SK-N-SH treated with all-trans-retinoic acid at 6 μM for 48 hours (cell line): ENCODE measurements around the gene USH2A.

ENCODE experiments used
- ATAC-seq: fragments of 200-7000 bp; cut with Tn5 transposase; 3 replicates; pipeline ENCODE4 v1.9.1; 2020; ENCODE audit warnings: mild to moderate bottlenecking, moderate library complexity
- ARNTL ChIP-seq: fragments of 450-650 bp; formaldehyde crosslinking; IDR thresholded peaks from 2 replicates; pipeline ENCODE4 v1.5.0; 2020; ENCODE audit warnings: low read depth, mild to moderate bottlenecking, moderate library complexity, borderline replicate concordance
- BACH2 ChIP-seq: fragments of 250-450 bp; sonication (Bioruptor Pico); IDR thresholded peaks from 2 replicates; pipeline ENCODE4 v1.9.0; 2021; ENCODE audit warnings: mild to moderate bottlenecking, borderline replicate concordance
- CSDC2 ChIP-seq: fragments of 250-450 bp; sonication (Bioruptor Pico); IDR thresholded peaks from 2 replicates; pipeline ENCODE4 v1.5.0; 2020; ENCODE audit warnings: mild to moderate bottlenecking, moderate library complexity
- ESRRG ChIP-seq: fragments of 250-450 bp; sonication (Bioruptor Pico); IDR thresholded peaks from 2 replicates; pipeline ENCODE4 v1.6.1; 2021; ENCODE audit warnings: mild to moderate bottlenecking
- ISL1 ChIP-seq: fragments of 250-450 bp; sonication (Bioruptor Pico); IDR thresholded peaks from 2 replicates; pipeline ENCODE4 v2.1.2; 2022; ENCODE audit warnings: mild to moderate bottlenecking, moderate library complexity
- OSR1 ChIP-seq: fragments of 250-450 bp; sonication (Bioruptor Pico); IDR thresholded peaks from 2 replicates; pipeline ENCODE4 v1.8.0; 2022; ENCODE audit warnings: moderate library complexity, mild to moderate bottlenecking, inconsistent platforms
- PPARA ChIP-seq: fragments of 250-450 bp; sonication (Bioruptor Pico); IDR thresholded peaks from 2 replicates; pipeline ENCODE4 v1.5.0; 2020; ENCODE audit warnings: mild to moderate bottlenecking, borderline replicate concordance
- RARB ChIP-seq: fragments of 250-450 bp; sonication (Bioruptor Pico); IDR thresholded peaks from 2 replicates; pipeline ENCODE4 v1.8.0; 2021; ENCODE audit warnings: mild to moderate bottlenecking, moderate library complexity
- SNAI2 ChIP-seq: fragments of 250-450 bp; sonication (Bioruptor Pico); IDR thresholded peaks from 2 replicates; pipeline ENCODE4 v1.5.0; 2020; ENCODE audit warnings: mild to moderate bottlenecking, moderate library complexity
- TOX ChIP-seq: fragments of 250-450 bp; sonication (Bioruptor Pico); IDR thresholded peaks from 2 replicates; pipeline ENCODE4 v1.8.0; 2021; ENCODE audit warnings: mild to moderate bottlenecking, moderate library complexity, borderline replicate concordance
- ZC3H10 ChIP-seq: fragments of 250-450 bp; sonication (Bioruptor Pico); IDR thresholded peaks from 2 replicates; pipeline ENCODE4 v1.5.1; 2021; ENCODE audit warnings: mild to moderate bottlenecking, moderate library complexity
- ZFP3 ChIP-seq: fragments of 250-450 bp; sonication (Bioruptor Pico); IDR thresholded peaks from 2 replicates; pipeline ENCODE4 v1.5.0; 2020; ENCODE audit warnings: mild to moderate bottlenecking, moderate library complexity
- ZFP30 ChIP-seq: fragments of 450-650 bp; formaldehyde crosslinking; IDR thresholded peaks from 2 replicates; pipeline ENCODE4 v1.5.0; 2022; ENCODE audit warnings: mild to moderate bottlenecking, moderate library complexity
- ZNF8 ChIP-seq: fragments of 450-650 bp; formaldehyde crosslinking; IDR thresholded peaks from 2 replicates; pipeline ENCODE4 v1.5.0; 2020; ENCODE audit warnings: mild to moderate bottlenecking, moderate library complexity
- TF ChIP-seq, protein P1 (sequence below): fragments of 250-450 bp; sonication (Bioruptor Pico); IDR thresholded peaks from 2 replicates; pipeline ENCODE4 v1.5.1; 2020; ENCODE audit warnings: low read depth, mild to moderate bottlenecking, moderate library complexity
- TF ChIP-seq, protein P2 (sequence below): fragments of 250-450 bp; sonication (Bioruptor Pico); IDR thresholded peaks from 2 replicates; pipeline ENCODE4 v1.8.0; 2020; ENCODE audit warnings: mild to moderate bottlenecking, moderate library complexity, borderline replicate concordance
- TF ChIP-seq, protein P3 (sequence below): fragments of 250-450 bp; sonication (Bioruptor Pico); IDR thresholded peaks from 2 replicates; pipeline ENCODE4 v1.5.0; 2020; ENCODE audit warnings: mild to moderate bottlenecking, moderate library complexity
- TF ChIP-seq, protein P4 (sequence below): fragments of 250-450 bp; sonication (Bioruptor Pico); IDR thresholded peaks from 2 replicates; pipeline ENCODE4 v1.8.0; 2021; ENCODE audit warnings: low read depth, mild to moderate bottlenecking, moderate library complexity, borderline replicate concordance
- TF ChIP-seq, protein P5 (sequence below): fragments of 250-450 bp; sonication (Bioruptor Pico); IDR thresholded peaks from 2 replicates; pipeline ENCODE4 v1.5.1; 2021; ENCODE audit warnings: mild to moderate bottlenecking, moderate library complexity

The USH2A gene

DNA sequence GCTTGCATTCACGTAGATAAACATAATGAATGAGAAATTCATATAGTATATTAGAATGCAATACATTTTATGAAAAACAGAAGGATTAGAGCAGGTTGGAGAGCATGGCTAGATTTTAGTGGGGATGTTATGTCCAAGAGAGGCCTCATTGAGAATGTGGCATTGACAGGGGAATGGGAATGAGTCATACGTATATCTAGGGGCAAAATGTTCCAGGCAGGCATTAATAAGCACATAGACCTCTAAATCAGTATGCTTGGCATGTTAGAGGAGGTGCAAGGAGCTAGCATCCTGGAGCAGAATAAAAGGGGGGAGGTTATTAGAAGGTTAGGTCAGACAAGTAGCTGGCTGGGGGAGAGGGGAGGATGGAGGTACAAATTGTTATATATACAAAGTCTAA lies 93.0 kb downstream of the USH2A start:
- TF ChIP-seq RARB (CRISPR knock-in tag) = no peak
- no peak for TF ChIP-seq BACH2 (CRISPR knock-in tag)
- TF ChIP-seq ZFP3 (CRISPR knock-in tag) = no peak
- no peak for TF ChIP-seq OSR1
- peak; percentile 67; the same call in 1 of the 2 replicates for TF ChIP-seq TOX (CRISPR knock-in tag)
- TF ChIP-seq, protein P1, sequence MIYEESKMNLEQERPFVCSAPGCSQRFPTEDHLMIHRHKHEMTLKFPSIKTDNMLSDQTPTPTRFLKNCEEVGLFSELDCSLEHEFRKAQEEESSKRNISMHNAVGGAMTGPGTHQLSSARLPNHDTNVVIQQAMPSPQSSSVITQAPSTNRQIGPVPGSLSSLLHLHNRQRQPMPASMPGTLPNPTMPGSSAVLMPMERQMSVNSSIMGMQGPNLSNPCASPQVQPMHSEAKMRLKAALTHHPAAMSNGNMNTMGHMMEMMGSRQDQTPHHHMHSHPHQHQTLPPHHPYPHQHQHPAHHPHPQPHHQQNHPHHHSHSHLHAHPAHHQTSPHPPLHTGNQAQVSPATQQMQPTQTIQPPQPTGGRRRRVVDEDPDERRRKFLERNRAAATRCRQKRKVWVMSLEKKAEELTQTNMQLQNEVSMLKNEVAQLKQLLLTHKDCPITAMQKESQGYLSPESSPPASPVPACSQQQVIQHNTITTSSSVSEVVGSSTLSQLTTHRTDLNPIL = no peak
- no peak for TF ChIP-seq PPARA (CRISPR knock-in tag)
- peak; percentile 89 for ATAC-seq

DNA sequence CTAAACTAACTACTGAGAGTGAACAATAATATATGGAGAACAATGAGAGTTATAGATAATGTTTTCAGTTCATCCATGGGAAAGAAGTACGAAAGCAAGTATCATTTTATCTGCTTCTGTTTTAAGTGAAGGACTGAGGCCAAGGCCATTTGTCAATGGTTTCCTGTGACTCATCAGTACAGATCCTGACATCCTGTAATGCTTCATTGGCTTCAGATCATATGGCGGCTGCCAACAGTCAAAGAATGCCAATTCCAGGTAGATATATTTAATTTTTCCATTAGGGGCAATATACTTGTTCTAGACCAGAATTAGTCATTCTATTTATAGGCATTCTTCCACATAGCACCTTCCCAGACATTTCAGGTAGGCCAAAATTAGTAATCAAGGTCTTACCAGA lies 97.3 kb downstream of the USH2A start:
- no peak for TF ChIP-seq ZNF8
- no peak for TF ChIP-seq ESRRG
- peak; percentile 60; the same call in 1 of the 2 replicates for TF ChIP-seq ZC3H10 (CRISPR knock-in tag)
- no peak for TF ChIP-seq ZFP3 (CRISPR knock-in tag)
- peak; percentile 42; the same call in 1 of the 2 replicates for TF ChIP-seq RARB (CRISPR knock-in tag)
- TF ChIP-seq CSDC2 = no peak
- no peak; the same call in 1 of the 2 replicates for TF ChIP-seq ISL1 (CRISPR knock-in tag)
- TF ChIP-seq TOX (CRISPR knock-in tag) = peak; percentile 93
- TF ChIP-seq, protein P2, sequence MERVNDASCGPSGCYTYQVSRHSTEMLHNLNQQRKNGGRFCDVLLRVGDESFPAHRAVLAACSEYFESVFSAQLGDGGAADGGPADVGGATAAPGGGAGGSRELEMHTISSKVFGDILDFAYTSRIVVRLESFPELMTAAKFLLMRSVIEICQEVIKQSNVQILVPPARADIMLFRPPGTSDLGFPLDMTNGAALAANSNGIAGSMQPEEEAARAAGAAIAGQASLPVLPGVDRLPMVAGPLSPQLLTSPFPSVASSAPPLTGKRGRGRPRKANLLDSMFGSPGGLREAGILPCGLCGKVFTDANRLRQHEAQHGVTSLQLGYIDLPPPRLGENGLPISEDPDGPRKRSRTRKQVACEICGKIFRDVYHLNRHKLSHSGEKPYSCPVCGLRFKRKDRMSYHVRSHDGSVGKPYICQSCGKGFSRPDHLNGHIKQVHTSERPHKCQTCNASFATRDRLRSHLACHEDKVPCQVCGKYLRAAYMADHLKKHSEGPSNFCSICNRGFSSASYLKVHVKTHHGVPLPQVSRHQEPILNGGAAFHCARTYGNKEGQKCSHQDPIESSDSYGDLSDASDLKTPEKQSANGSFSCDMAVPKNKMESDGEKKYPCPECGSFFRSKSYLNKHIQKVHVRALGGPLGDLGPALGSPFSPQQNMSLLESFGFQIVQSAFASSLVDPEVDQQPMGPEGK (CRISPR knock-in tag) = no peak
- TF ChIP-seq ARNTL (CRISPR knock-in tag) = no peak
- TF ChIP-seq, protein P3, sequence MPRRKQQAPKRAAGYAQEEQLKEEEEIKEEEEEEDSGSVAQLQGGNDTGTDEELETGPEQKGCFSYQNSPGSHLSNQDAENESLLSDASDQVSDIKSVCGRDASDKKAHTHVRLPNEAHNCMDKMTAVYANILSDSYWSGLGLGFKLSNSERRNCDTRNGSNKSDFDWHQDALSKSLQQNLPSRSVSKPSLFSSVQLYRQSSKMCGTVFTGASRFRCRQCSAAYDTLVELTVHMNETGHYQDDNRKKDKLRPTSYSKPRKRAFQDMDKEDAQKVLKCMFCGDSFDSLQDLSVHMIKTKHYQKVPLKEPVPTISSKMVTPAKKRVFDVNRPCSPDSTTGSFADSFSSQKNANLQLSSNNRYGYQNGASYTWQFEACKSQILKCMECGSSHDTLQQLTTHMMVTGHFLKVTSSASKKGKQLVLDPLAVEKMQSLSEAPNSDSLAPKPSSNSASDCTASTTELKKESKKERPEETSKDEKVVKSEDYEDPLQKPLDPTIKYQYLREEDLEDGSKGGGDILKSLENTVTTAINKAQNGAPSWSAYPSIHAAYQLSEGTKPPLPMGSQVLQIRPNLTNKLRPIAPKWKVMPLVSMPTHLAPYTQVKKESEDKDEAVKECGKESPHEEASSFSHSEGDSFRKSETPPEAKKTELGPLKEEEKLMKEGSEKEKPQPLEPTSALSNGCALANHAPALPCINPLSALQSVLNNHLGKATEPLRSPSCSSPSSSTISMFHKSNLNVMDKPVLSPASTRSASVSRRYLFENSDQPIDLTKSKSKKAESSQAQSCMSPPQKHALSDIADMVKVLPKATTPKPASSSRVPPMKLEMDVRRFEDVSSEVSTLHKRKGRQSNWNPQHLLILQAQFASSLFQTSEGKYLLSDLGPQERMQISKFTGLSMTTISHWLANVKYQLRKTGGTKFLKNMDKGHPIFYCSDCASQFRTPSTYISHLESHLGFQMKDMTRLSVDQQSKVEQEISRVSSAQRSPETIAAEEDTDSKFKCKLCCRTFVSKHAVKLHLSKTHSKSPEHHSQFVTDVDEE = no peak
- TF ChIP-seq ZFP30 (CRISPR knock-in tag) = no peak
- TF ChIP-seq, protein P1 = no peak
- TF ChIP-seq, protein P4, sequence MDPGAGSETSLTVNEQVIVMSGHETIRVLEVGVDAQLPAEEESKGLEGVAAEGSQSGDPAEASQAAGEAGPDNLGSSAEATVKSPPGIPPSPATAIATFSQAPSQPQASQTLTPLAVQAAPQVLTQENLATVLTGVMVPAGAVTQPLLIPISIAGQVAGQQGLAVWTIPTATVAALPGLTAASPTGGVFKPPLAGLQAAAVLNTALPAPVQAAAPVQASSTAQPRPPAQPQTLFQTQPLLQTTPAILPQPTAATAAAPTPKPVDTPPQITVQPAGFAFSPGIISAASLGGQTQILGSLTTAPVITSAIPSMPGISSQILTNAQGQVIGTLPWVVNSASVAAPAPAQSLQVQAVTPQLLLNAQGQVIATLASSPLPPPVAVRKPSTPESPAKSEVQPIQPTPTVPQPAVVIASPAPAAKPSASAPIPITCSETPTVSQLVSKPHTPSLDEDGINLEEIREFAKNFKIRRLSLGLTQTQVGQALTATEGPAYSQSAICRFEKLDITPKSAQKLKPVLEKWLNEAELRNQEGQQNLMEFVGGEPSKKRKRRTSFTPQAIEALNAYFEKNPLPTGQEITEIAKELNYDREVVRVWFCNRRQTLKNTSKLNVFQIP (CRISPR knock-in tag) = no peak; the same call in 1 of the 2 replicates
- TF ChIP-seq SNAI2 (CRISPR knock-in tag) = no peak
- TF ChIP-seq, protein P5, sequence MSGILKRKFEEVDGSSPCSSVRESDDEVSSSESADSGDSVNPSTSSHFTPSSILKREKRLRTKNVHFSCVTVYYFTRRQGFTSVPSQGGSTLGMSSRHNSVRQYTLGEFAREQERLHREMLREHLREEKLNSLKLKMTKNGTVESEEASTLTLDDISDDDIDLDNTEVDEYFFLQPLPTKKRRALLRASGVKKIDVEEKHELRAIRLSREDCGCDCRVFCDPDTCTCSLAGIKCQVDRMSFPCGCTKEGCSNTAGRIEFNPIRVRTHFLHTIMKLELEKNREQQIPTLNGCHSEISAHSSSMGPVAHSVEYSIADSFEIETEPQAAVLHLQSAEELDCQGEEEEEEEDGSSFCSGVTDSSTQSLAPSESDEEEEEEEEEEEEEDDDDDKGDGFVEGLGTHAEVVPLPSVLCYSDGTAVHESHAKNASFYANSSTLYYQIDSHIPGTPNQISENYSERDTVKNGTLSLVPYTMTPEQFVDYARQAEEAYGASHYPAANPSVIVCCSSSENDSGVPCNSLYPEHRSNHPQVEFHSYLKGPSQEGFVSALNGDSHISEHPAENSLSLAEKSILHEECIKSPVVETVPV (CRISPR knock-in tag) = no peak
- peak; percentile 79 for ATAC-seq

DNA sequence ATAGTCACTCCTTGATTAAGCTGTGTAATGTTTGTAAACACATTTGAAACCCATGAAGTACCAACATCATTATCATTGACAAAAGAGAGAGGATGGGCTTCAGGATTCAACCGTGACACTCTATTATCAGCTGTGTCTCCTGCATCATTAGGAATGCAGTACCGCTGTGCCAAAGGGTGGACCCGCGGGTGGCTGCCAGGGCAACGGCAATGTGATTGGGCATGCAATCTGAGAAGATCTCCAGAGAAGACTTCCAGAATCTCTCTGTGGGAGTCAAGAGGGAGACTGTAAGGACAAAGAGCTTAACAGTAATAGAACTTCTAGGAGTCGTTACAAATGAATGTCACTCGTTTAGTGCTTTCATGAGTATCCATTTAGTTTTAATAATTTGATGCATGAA lies 97.9 kb downstream of the USH2A start:
- no peak for TF ChIP-seq ZC3H10 (CRISPR knock-in tag)
- ATAC-seq = no peak
